Bronchial epithelial cell (primary cell): ENCODE data around the gene FMNL1. TPM values are rescaled to one million over a fixed set of nuclear protein-coding genes. Genes with fewer than 3 reads are reported as not detected.

Experiments
- DNase-seq: peaks from one replicate; pipeline ENCODE4 v3.0.0-alpha.2; 2010; ENCODE audit warnings: low read depth
- FAIRE-seq: peaks from 2 replicates; lab custom pipeline; 2011; peaks lifted over from hg19 to GRCh38; lab: Jason Lieb, UNC
- H3K27me3 ChIP-seq: 2 replicates; pipeline ENCODE4 v1.5.1; 2011; ENCODE audit warnings: low read length; ENCODE audit not compliant: control insufficient read depth, insufficient read depth
- H3K36me3 ChIP-seq: 2 replicates; pipeline ENCODE4 v1.5.1; 2011; ENCODE audit warnings: low read length; ENCODE audit not compliant: control insufficient read depth, insufficient read depth
- H3K4me3 ChIP-seq: 2 replicates; pipeline ENCODE4 v1.5.1; 2011; ENCODE audit warnings: mild to moderate bottlenecking, low read depth, low read length, control low read depth
- CTCF ChIP-seq: IDR thresholded peaks from 2 replicates; pipeline ENCODE4 v1.5.1; 2011; ENCODE audit warnings: mild to moderate bottlenecking, moderate library complexity, low read length, control low read depth, inconsistent platforms; ENCODE audit not compliant: insufficient read depth, severe bottlenecking
- total RNA-seq: library from RNA; depleted of rRNA; stranded (reverse); fragments of >200 nt; gene quantifications from 2 replicates; pipeline ENCODE4 v1.2.1, GENCODE V29; 2014

FMNL1 gene
- total RNA-seq, 1 donor from 2014 or later = 0.53 TPM

- TF ChIP-seq CTCF = no peak
- no peaks in the 10 kb centered on the region for H3K36me3 ChIP-seq
- FAIRE-seq = no peak
- DNase-seq = no peak
- no peak overlapping the region for H3K4me3 ChIP-seq
- no peaks in the 10 kb centered on the region for H3K27me3 ChIP-seq
Observed at GRCh38 chr17:45177563-45177962, 44.1 kb upstream of the FMNL1 start.

- DNase-seq = peak; percentile 37
Observed at GRCh38 chr17:45184144-45184543, 37.5 kb upstream of the FMNL1 start.

GRCh38 chr17:45186801-45187354 is 34.8 kb upstream of the FMNL1 start:
- no peak for FAIRE-seq
- no peak for DNase-seq
- no peaks in the 10 kb centered on the region for H3K36me3 ChIP-seq
- TF ChIP-seq CTCF = no peak
- no peak overlapping the region for H3K4me3 ChIP-seq
- no peaks in the 10 kb centered on the region for H3K27me3 ChIP-seq

More at GRCh38 chr17:45184144-45184543, 37.5 kb upstream of the FMNL1 start:
- FAIRE-seq = no peak
- no peaks in the 10 kb centered on the region for H3K36me3 ChIP-seq
- TF ChIP-seq CTCF = no peak
- H3K27me3 ChIP-seq = no peaks in the 10 kb centered on the region
- no peak overlapping the region for H3K4me3 ChIP-seq

- no peak for DNase-seq
- no peak for TF ChIP-seq CTCF
- H3K27me3 ChIP-seq = no peaks in the 10 kb centered on the region
- no peak for FAIRE-seq
- no peaks in the 10 kb centered on the region for H3K36me3 ChIP-seq
- no peak overlapping the region for H3K4me3 ChIP-seq
Observed at GRCh38 chr17:45189009-45189408, 32.7 kb upstream of the FMNL1 start.

GRCh38 chr17:45190503-45191255 is 31.0 kb upstream of the FMNL1 start:
- no peak overlapping the region for H3K4me3 ChIP-seq
- DNase-seq = no peak
- TF ChIP-seq CTCF = no peak
- FAIRE-seq = no peak
- H3K27me3 ChIP-seq = no peaks in the 10 kb centered on the region
- no peaks in the 10 kb centered on the region for H3K36me3 ChIP-seq
